ENCODE measurements around the gene NOLC1. TPM values are rescaled to one million over a fixed set of nuclear protein-coding genes. Genes with fewer than 3 reads are reported as not detected.

NOLC1 gene
- polyA plus RNA-seq, 3 donors, result 94.3 to 100.0 (median 98.7) TPM

DNA sequence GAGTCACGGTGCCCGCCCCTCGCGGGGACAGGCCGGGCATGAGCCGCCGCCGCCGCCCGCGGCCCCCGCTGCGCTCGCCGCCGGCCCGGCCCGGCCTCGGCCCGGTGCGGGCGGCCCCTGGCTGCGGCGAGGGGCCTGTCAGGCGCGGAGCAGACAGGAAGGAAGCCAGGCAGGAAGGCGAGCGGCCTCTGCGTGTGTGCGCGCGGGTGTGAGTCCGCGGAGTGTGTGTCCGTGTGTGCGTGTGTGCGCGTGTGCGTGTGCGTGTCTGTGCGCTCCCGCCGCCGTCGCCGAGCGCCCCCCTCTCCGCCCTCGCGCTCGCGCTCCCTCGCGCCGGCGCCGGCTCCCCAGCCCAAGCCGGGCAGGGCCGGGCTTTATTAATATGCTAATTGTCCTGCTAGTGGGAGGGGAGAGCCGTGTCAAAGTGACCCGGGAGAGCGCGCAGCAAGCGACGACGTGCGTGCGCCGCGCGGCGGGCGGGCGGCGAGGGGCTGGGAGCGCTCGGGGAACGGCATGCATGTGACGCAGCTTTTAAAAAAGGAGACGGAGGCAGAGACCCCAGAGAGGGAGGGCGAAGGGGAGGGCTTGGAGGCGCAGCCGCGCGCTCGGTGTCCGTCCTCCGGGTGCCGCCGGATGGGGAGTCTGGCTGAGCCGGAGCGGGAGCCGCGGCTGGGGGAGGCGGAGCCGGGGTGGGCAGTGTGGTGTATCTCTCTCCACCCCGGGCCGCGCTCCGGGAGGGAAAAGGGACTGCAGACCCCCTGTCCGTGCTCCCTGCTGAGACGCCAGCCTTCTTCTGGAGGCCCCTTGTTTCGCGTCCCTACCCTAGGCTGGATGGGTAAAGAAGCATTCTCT is 31.8 kb upstream of the NOLC1 start, which contains the start of gene LDB1:
LDB1 (minus strand) TSS at position 227 of the 849 bp plus-strand sequence. CDS start 258 bp downstream, outside the sequence.
- DNase-seq, result peak; percentile 89

DNA sequence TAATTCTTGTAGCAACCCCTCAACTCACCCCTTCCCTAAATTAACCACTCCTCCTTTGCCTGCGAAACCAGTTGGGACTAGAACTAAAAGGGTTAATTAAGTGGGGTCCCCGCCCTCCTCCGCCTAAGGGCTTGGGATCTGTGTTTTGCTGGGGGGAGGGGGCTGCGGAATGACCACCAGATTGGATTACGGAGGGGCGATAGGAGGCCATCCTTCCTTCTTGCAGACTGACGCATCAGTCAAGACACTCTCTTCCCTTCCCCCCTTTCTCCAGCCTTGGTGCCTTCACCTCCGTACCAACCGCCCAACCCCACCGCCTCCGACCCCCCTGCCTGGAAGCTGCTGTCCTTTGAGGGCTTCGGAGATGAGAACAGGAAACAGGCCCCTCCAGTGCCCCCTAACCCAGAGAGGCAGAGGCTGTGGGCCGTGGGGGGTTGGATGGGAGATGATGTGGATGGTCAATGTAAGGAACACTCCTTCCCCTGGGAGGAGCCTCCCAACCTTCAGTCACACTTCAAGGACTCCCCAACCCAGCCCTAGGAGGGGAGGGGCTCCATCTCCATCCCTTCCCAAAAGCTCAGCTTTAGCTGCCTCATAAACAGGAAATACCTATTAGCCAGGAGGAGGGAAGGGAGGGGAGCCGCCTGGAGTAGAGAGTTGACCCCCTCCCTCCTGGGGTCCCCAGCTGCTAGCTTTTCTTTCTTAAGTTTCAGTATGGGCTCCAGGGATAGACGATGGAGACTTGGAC is 31.0 kb upstream of the NOLC1 start:
- DNase-seq, result peak; percentile 95

- no peak for DNase-seq
Measured at GRCh38 chr10:102121739-102122372, 30.3 kb upstream of the NOLC1 start.

GRCh38 chr10:102122450-102122849 is 29.7 kb upstream of the NOLC1 start:
- no peak for DNase-seq

DNA sequence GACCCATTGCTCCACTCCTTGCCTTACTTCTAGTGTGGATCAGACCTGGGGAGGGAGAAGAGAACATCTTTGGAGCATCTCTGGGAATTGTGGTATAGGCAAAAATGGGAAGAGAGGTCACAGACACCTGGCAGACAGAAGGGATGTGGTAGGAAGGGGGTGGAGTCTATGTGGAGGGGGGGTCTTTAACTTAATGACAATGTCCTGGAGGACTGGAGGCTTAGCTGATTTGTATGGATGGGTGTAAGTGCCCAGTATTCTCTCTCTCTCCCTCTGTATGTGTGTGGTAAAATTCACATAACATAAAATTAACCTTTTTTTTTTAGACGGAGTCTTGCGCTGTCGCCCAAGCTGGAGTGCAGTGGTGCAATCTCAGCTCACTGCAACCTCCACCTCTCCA is 29.0 kb upstream of the NOLC1 start:
- no peak for DNase-seq

- no peak for DNase-seq
Measured at GRCh38 chr10:102131286-102132170, 20.7 kb upstream of the NOLC1 start.

- no peak for DNase-seq
Measured at GRCh38 chr10:102132193-102132562, 20.0 kb upstream of the NOLC1 start.

- peak; percentile 99 for DNase-seq
Measured at GRCh38 chr10:102132563-102133372, 19.4 kb upstream of the NOLC1 start, which contains the start of gene PPRC1. PPRC1 (plus strand) TSS chr10:102133040; CDS start chr10:102133069, 29 bp downstream.

DNA sequence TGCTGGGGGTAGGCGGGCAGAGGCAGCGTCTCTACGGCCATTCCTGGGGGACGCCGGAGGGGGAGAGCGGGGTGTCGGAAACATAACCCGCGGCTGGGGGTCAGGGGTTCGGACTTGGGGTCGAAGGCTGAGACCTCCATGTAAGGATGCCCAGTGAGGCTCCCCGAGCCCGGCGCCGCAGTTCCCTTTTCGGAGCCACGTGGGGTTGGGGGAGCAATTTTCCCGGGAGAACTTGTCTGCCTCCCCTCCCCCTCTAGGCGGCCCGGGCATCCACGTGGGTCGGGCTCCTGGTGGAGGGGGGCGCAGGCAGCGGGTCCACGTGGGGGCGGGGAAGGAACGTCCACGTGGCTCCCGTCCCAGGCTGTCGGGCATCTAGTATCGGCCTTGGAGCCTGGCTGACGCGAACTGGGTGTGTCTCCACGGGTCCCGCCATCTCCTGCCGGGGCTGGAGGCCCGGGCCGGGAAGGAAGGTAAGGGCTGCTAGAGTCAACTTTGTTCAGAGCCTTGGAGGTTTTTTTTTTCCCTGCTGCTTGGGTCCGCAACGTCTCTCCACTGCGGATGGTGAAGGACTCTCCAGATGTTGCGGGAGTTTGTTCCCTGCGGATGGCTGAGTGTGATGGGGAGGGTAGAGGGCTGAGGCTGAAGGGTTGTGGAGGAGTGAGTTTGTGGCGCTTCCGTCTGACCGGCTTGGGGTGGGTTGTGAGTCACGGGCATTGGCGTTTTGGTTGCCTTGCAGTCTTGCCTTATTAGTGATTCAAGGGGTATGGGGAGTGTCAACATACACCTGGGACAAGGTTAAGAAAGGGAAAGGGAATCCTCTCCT is 18.6 kb upstream of the NOLC1 start:
- DNase-seq, result no peak

GRCh38 chr10:102134416-102134815 is 17.8 kb upstream of the NOLC1 start:
- no peak for DNase-seq

DNA sequence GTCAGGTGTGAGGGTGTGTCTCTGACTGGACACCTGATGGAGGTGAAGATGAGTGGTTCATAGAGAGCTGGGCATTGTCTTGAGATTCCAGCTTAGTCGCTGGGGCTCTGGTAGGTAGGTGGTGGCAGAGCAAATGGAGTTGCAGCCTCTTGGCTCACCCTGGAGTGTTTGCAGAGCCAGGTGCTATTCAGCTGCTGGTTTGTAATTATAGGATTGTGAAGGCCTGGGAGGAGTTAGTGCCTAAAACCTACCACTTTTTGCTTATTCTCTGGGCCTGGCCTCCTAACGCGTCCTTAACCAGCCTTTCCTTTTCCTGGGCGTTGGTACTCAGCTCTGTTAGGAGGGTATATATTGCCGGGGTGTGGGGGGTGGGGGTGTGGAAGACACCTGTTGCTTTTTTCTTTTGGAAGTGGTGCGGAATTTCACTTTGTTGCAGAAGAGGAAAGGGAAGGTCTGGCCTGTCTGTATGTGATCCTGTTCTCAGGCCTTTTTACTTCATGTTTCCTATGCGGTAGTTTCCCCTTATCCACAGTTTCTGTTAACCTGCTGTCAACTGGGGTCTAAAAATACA is 16.1 kb upstream of the NOLC1 start:
- no peak for DNase-seq

- DNase-seq, result no peak
Measured at GRCh38 chr10:102139281-102140110, 12.7 kb upstream of the NOLC1 start.

- no peak for DNase-seq
Measured at GRCh38 chr10:102140218-102140617, 12.0 kb upstream of the NOLC1 start.

DNA sequence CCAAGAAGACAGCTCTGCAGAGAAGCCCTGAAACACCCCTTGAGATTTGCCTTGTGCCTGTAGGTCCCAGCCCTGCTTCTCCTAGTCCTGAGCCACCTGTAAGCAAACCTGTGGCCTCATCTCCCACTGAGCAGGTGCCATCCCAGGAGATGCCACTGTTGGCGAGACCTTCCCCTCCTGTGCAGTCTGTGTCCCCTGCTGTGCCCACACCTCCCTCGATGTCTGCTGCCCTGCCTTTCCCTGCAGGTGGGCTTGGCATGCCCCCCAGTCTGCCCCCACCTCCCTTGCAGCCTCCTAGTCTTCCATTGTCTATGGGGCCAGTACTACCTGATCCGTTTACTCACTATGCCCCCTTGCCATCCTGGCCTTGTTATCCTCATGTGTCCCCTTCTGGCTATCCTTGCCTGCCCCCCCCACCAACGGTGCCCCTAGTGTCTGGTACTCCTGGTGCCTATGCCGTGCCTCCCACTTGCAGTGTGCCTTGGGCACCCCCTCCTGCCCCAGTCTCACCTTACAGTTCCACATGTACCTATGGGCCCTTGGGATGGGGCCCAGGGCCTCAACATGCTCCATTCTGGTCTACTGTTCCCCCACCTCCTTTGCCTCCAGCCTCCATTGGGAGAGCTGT is 11.2 kb upstream of the NOLC1 start:
- no peak for DNase-seq

DNA sequence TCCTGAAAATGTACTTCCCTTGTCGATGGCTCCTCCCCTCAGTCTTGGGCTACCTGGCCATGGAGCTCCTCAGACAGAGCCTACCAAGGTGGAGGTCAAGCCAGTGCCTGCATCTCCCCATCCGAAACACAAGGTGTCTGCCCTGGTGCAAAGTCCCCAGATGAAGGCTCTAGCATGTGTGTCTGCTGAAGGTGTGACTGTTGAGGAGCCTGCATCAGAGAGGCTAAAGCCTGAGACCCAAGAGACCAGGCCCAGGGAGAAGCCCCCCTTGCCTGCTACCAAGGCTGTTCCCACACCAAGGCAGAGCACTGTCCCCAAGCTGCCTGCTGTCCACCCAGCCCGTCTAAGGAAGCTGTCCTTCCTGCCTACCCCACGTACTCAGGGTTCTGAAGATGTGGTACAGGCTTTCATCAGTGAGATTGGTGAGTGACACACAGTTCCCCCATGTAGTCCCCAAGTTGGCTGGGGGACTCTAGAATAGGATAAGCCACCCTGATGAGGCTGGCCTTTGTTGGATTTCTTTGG is 10.5 kb upstream of the NOLC1 start:
- no peak for DNase-seq

DNA sequence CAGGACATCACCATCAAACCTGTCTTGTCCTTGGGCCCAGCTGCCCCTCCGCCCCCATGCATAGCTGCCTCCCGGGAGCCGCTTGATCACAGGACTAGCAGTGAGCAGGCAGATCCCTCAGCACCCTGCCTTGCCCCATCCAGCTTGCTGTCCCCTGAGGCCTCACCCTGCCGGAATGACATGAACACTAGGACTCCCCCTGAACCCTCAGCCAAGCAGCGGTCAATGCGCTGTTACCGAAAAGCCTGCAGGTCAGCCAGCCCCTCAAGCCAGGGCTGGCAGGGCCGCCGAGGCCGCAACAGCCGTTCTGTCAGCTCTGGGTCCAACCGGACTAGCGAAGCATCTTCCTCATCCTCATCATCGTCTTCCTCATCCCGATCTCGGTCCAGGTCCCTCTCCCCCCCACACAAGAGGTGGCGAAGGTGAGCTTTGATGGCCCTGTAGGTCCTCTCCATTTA is 5.2 kb upstream of the NOLC1 start:
- DNase-seq, result no peak

DNA sequence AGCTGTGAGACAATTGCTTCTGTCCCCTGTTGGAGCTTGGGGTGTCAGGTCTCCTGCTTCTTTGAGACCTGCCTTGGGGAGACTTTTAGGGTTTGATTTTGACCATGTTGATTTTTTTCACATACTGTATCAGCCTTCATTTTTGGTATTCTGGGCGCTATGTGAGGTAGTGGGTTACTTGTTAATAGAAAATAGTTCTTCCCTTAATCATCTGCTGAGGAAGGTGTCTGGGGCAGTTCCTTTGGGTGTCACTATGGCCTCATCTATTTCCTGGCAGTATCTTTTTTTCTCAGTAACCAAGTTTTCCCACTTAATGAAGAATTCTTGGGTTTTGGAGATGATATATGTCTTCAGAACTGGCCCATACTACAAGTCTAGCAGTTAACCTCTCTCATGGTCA is 4.6 kb upstream of the NOLC1 start:
- no peak for DNase-seq

Data from renal pelvis (tissue), 4 donors.